C4-2B (cell line): Measurements from ENCODE around the gene ATP8B1.

Source experiments
- CTCF ChIP-seq: fragments of 450-650 bp; conservative IDR thresholded peaks from 2 replicates; pipeline ENCODE4 v1.5.1; 2017; ENCODE audit warnings: mild to moderate bottlenecking
- ZFX ChIP-seq: fragments of 450-650 bp; IDR thresholded peaks from 2 replicates; pipeline ENCODE4 v1.6.1; 2017

GRCh38 chr18:57691363-57691762 lies 111.8 kb downstream of the ATP8B1 start:
- TF ChIP-seq CTCF (no peak), ZFX (no peak)
